ENCODE measurements around the gene RABGGTA. TPM values are rescaled to one million over a fixed set of nuclear protein-coding genes. Genes with fewer than 3 reads are reported as not detected.

Gene RABGGTA
- total and polyA plus RNA-seq, 2 donors (not counting 1 experiment from before 2014, with no cell fraction given) = 70.1 to 159 TPM

GRCh38 chr14:24262821-24263733 is 8.3 kb downstream of the RABGGTA start, which contains the start of gene TGM1:
TGM1 (minus strand) TSS chr14:24263177; CDS start chr14:24262352, 825 bp downstream.
- Histone ChIP-seq H4K20me1 (ENCODE audit: control insufficient read depth, insufficient read depth, low read length, poor library complexity, severe bottlenecking) (no peaks in the 10 kb centered on the region), H3K9ac (ENCODE audit: low read length) (no peak within 1 kb of the TSS), H3K27me3 (replicated peaks in 1 of 4; ENCODE audit: control extremely low read depth in 1 of 4, control insufficient read depth in 3 of 4, insufficient read depth in 4 of 4, low read length in 3 of 4) (no peaks in the 10 kb centered on the region), H3K4me1 (ENCODE audit: control insufficient read depth in 2 of 2, insufficient read depth in 2 of 2, low read length in 2 of 2) (no peaks in the 10 kb centered on the region), H2AFZ (ENCODE audit: insufficient read depth, low read depth, low read length, poor library complexity, severe bottlenecking) (no peak within 1 kb of the TSS), H3K4me3 (ENCODE audit: control extremely low read depth in 1 of 5, extremely low read depth in 1 of 5, insufficient read depth in 1 of 5, low read depth in 2 of 5, low read length in 4 of 5) (no peak within 1 kb of the TSS), H3K79me2 (ENCODE audit: control insufficient read depth, insufficient read depth, low read length) (no peaks in the 10 kb centered on the region), H3K27ac (ENCODE audit: low read length in 2 of 2) (no peak within 1 kb of the TSS), H3K36me3 (replicated peaks in 1 of 2; ENCODE audit: control extremely low read depth in 1 of 2, control insufficient read depth in 1 of 2, extremely low read depth in 1 of 2, insufficient read depth in 2 of 2, low read length in 1 of 2) (peaks cover 0 to 25% of the 10 kb centered on the region in 2 experiments), H3K4me2 (replicated peaks; ENCODE audit: low read depth, low read length, poor library complexity, severe bottlenecking) (no peak within 1 kb of the TSS), H3K9me3 (ENCODE audit: control extremely low read depth in 1 of 3, control insufficient read depth in 2 of 3, insufficient read depth in 1 of 3, low read length in 2 of 3) (no peaks in the 10 kb centered on the region)
- Mint-ChIP-seq H3K9me3 (ENCODE audit: insufficient read depth) (no peaks in the 10 kb centered on the region), H3K4me3 (no peak within 1 kb of the TSS), H3K4me1 (no peaks in the 10 kb centered on the region), H3K27me3 (no peaks in the 10 kb centered on the region), H3K27ac (no peak within 1 kb of the TSS)
- WGBS (ENCODE audit: insufficient coverage) = 94% methylated on average over 12 of the region's 14 CpGs
- DNase-seq = no peak
- CTCF ChIA-PET = interaction anchor here (0.6 to 1.0 kb wide), 3 partner anchors 10 to 34 kb away, joined by 3 to 5 read pairs (median 3); no protein-coding TSS in a partner anchor
- TF ChIP-seq EZH2 (IDR thresholded peaks at IDR 0.05; ENCODE audit: borderline replicate concordance, insufficient read depth, low read depth, low read length, poor library complexity, severe bottlenecking) (no peak), CTCF (IDR thresholded peaks at IDR 0.05) (no peak)
- intact Hi-C loops (cut with micrococcal nuclease) = no loop called here
- POLR2A ChIA-PET = no interaction called here
- no peak for ATAC-seq (ENCODE audit: low read depth)

- no peak overlapping the region for H3K4me3 ChIP-seq (ENCODE audit: control extremely low read depth in 1 of 5, extremely low read depth in 1 of 5, insufficient read depth in 1 of 5, low read depth in 2 of 5, low read length in 4 of 5)
- Mint-ChIP-seq H3K4me1 (no peaks in the 10 kb centered on the region), H3K27me3 (no peaks in the 10 kb centered on the region), H3K27ac (no peak overlapping the region), H3K4me3 (no peak overlapping the region), H3K9me3 (ENCODE audit: insufficient read depth) (no peaks in the 10 kb centered on the region)
- ATAC-seq (ENCODE audit: low read depth) (no peak), DNase-seq (no peak)
- H3K27me3 ChIP-seq (replicated peaks in 1 of 4; ENCODE audit: control extremely low read depth in 1 of 4, control insufficient read depth in 3 of 4, insufficient read depth in 4 of 4, low read length in 3 of 4) = no peaks in the 10 kb centered on the region
- no peaks in the 10 kb centered on the region for H4K20me1 ChIP-seq (ENCODE audit: control insufficient read depth, insufficient read depth, low read length, poor library complexity, severe bottlenecking)
- CTCF ChIA-PET = interaction anchor here (0.7 to 0.9 kb wide), 3 partner anchors 9 to 31 kb away, joined by 3 read pairs; partner anchors contain the start of gene RABGGTA
- WGBS (ENCODE audit: insufficient coverage) = 95% methylated on average over 16 of the region's 19 CpGs
- H2AFZ ChIP-seq (ENCODE audit: insufficient read depth, low read depth, low read length, poor library complexity, severe bottlenecking) = no peak overlapping the region
- H3K9ac ChIP-seq (ENCODE audit: low read length) = no peak overlapping the region
- H3K4me1 ChIP-seq (ENCODE audit: control insufficient read depth in 2 of 2, insufficient read depth in 2 of 2, low read length in 2 of 2) = no peaks in the 10 kb centered on the region
- H3K36me3 ChIP-seq (replicated peaks in 1 of 2; ENCODE audit: control extremely low read depth in 1 of 2, control insufficient read depth in 1 of 2, extremely low read depth in 1 of 2, insufficient read depth in 2 of 2, low read length in 1 of 2) = peaks cover 0 to 15% of the 10 kb centered on the region in 2 experiments
- intact Hi-C loops (cut with micrococcal nuclease) = no loop called here
- TF ChIP-seq CTCF (IDR thresholded peaks at IDR 0.05) = no peak
- no peak for TF ChIP-seq EZH2 (IDR thresholded peaks at IDR 0.05; ENCODE audit: borderline replicate concordance, insufficient read depth, low read depth, low read length, poor library complexity, severe bottlenecking)
- H3K9me3 ChIP-seq (ENCODE audit: control extremely low read depth in 1 of 3, control insufficient read depth in 2 of 3, insufficient read depth in 1 of 3, low read length in 2 of 3) = no peaks in the 10 kb centered on the region
- H3K79me2 ChIP-seq (ENCODE audit: control insufficient read depth, insufficient read depth, low read length) = no peaks in the 10 kb centered on the region
- H3K27ac ChIP-seq (ENCODE audit: low read length in 2 of 2) = no peak overlapping the region
- POLR2A ChIA-PET = no interaction called here
- no peak overlapping the region for H3K4me2 ChIP-seq (replicated peaks; ENCODE audit: low read depth, low read length, poor library complexity, severe bottlenecking)
Observed at GRCh38 chr14:24261969-24262327, 9.4 kb downstream of the RABGGTA start.
